ENCODE measurements around the gene PSTK. TPM values are rescaled to one million over a fixed set of nuclear protein-coding genes. Genes with fewer than 3 reads are reported as not detected.

PSTK gene
- total RNA-seq, 3 donors from 2014 or later: 3.6 to 6.4 (median 3.7) TPM

DNA sequence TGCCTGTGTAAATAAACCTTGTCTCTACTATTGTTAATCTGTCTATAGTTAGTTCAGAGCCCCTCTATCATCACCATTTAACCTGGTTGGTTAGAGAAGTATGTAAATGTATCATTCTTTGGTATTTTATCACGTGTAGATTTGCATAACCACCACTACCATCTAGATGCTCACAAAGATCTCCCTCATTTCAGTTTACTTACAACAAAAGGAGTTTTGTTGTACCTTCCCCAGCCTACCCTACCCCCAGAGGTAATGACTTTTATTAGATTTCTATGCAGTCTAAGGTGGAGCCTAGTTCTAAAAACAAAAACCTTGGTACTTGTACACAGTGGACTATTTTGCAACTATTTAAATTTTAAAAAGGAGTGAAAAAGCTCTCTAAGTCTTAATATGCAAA lies 46.1 kb downstream of the PSTK start:
- H3K27ac ChIP-seq: no peak overlapping the region
- no peaks in the 10 kb centered on the region for H3K27me3 ChIP-seq
- no peaks in the 10 kb centered on the region for H3K4me1 ChIP-seq
- no peak overlapping the region for H3K4me3 ChIP-seq
- no peak for DNase-seq (ENCODE audit: low spot score in 2 of 2)
- intact Hi-C loops (cut with DNase I; ENCODE audit: low total_unique reads): no loop called here
- no peaks in the 10 kb centered on the region for H3K36me3 ChIP-seq
- H3K9me3 ChIP-seq: no peaks in the 10 kb centered on the region
- TF ChIP-seq POLR2AphosphoS5 (IDR thresholded peaks at IDR 0.05) (no peak), POLR2A (IDR thresholded peaks at IDR 0.05) (no peak)
- TF ChIP-seq, protein P1, sequence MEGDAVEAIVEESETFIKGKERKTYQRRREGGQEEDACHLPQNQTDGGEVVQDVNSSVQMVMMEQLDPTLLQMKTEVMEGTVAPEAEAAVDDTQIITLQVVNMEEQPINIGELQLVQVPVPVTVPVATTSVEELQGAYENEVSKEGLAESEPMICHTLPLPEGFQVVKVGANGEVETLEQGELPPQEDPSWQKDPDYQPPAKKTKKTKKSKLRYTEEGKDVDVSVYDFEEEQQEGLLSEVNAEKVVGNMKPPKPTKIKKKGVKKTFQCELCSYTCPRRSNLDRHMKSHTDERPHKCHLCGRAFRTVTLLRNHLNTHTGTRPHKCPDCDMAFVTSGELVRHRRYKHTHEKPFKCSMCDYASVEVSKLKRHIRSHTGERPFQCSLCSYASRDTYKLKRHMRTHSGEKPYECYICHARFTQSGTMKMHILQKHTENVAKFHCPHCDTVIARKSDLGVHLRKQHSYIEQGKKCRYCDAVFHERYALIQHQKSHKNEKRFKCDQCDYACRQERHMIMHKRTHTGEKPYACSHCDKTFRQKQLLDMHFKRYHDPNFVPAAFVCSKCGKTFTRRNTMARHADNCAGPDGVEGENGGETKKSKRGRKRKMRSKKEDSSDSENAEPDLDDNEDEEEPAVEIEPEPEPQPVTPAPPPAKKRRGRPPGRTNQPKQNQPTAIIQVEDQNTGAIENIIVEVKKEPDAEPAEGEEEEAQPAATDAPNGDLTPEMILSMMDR (IDR thresholded peaks at IDR 0.05): no peak

DNA sequence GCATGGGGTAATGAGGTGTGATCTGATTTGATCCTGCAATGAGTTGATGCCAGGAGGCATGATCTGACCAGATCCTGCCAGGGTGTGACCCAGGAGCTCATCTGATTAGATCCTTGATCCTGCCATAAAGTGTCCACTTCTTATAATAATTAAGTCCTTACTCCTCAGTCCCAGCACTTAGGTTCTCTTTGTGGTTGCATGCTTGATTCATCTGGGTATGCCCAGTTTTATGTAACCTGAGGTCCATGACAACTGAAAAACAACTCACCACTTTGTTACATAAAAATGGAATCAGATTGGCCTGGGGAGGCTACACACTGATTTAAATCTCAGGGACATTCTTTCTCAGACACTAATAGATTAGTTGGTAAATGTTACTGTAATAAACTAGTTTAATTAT lies 47.7 kb downstream of the PSTK start:
- intact Hi-C loops (cut with DNase I; ENCODE audit: low total_unique reads): no loop called here

DNA sequence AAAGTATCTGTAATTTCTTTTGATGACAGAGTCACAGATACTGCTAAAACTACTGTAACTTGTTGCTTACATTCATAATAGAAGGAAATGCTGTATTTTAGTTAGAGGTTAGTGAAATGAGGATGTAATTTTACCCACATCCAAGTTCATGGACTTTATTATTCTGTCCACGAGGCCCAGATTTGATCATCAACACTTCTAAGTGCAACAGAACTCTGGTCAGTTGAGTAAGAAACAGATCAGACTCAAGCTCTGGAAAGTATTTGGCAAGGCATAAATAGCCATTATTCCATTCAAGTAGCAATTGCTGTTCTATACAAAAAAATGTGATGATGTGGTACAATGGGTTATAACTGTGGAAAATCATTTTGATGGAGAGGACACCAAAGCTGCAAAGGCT lies 50.9 kb downstream of the PSTK start:
- intact Hi-C loops (cut with DNase I; ENCODE audit: low total_unique reads): no loop called here

More for the DNA sequence above, 47.7 kb downstream of the PSTK start:
- TF ChIP-seq POLR2A (IDR thresholded peaks at IDR 0.05) (no peak), POLR2AphosphoS5 (IDR thresholded peaks at IDR 0.05) (no peak)
- TF ChIP-seq, protein P1 (IDR thresholded peaks at IDR 0.05): no peak
- H3K27ac ChIP-seq: peak overlapping the region in 1 of 2 donors; percentile 61
- no peaks in the 10 kb centered on the region for H3K36me3 ChIP-seq
- no peak for DNase-seq (ENCODE audit: low spot score in 2 of 2)
- H3K9me3 ChIP-seq: no peaks in the 10 kb centered on the region
- no peaks in the 10 kb centered on the region for H3K27me3 ChIP-seq
- no peak overlapping the region for H3K4me3 ChIP-seq
- no peaks in the 10 kb centered on the region for H3K4me1 ChIP-seq

DNA sequence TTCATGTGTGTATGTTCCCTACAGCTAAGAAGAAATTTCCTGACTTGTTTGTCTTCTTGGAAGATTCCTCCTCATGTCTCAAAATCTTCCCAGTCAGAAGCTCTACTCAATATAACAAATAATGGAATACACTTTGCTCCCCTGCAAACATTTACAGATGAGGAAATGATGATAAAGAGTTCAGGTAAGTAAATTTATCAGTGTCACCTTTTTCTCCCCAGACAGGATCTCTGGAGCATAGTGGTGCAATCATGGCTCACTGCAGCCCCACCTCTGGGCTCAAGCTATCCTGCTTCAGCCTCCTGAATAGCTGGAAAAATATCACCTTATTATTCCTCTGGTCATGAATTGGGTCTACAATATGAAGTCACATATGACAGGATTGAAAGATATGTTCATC lies 54.1 kb downstream of the PSTK start:
- H3K36me3 ChIP-seq: no peaks in the 10 kb centered on the region
- H3K4me3 ChIP-seq: no peak overlapping the region
- no peaks in the 10 kb centered on the region for H3K9me3 ChIP-seq
- intact Hi-C loops (cut with DNase I; ENCODE audit: low total_unique reads): no loop called here
- no peaks in the 10 kb centered on the region for H3K4me1 ChIP-seq
- TF ChIP-seq POLR2A (IDR thresholded peaks at IDR 0.05) (no peak), POLR2AphosphoS5 (IDR thresholded peaks at IDR 0.05) (no peak)
- no peaks in the 10 kb centered on the region for H3K27me3 ChIP-seq
- no peak for DNase-seq (ENCODE audit: low spot score in 2 of 2)
- H3K27ac ChIP-seq: no peak overlapping the region

More for the DNA sequence above, 50.9 kb downstream of the PSTK start:
- Histone ChIP-seq H3K4me3 (no peak overlapping the region), H3K9me3 (no peaks in the 10 kb centered on the region), H3K4me1 (no peaks in the 10 kb centered on the region), H3K27ac (no peak overlapping the region), H3K27me3 (no peaks in the 10 kb centered on the region), H3K36me3 (no peaks in the 10 kb centered on the region)
- TF ChIP-seq POLR2AphosphoS5 (IDR thresholded peaks at IDR 0.05) (no peak), POLR2A (IDR thresholded peaks at IDR 0.05) (no peak)
- TF ChIP-seq, protein P1 (IDR thresholded peaks at IDR 0.05): no peak
- no peak for DNase-seq (ENCODE audit: low spot score in 2 of 2)

DNA sequence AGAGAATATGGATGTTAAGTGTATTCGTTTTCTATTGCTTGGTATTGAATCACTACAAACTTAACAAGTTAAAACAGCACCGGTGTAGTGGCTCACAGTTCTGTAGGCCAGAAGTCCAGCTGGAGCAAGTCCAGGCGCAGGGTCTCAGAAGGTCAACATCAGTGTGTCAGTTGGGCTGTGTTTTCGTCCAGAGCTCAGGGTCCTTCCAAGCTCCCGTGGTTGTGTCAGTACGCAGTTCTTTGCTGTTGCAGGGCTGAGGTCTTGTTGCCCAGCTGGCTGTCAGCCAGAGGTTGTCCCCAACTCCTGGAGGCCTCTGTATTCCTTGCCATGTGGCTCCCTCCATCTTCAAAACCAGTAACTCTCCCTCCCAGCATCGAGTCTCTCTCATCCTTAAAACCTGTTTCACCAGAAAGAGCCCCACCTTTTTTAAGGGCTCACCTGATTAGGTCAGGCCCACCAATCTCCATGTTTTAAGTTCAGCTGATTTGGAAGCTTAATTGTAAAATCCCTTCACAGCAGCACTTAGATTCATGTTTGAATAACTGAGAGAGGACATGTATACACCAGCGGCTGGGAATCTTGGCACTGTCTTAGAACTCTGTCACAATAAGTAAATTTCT lies 55.4 kb downstream of the PSTK start:
- Histone ChIP-seq H3K4me3 (no peak overlapping the region), H3K36me3 (no peaks in the 10 kb centered on the region), H3K4me1 (no peaks in the 10 kb centered on the region), H3K9me3 (no peaks in the 10 kb centered on the region), H3K27me3 (no peaks in the 10 kb centered on the region), H3K27ac (no peak overlapping the region)
- DNase-seq (ENCODE audit: low spot score in 2 of 2): no peak
- intact Hi-C loops (cut with DNase I; ENCODE audit: low total_unique reads): no loop called here
- TF ChIP-seq, protein P1 (IDR thresholded peaks at IDR 0.05): no peak
- TF ChIP-seq POLR2A (IDR thresholded peaks at IDR 0.05) (no peak), POLR2AphosphoS5 (IDR thresholded peaks at IDR 0.05) (no peak)
